HG03469 (cell line): ENCODE measurements around the gene ACSL5.

ENCODE experiments used
- ATAC-seq: cut with Tn5 transposase; IDR thresholded peaks from one replicate; pipeline ENCODE4 v1.9.1; 2021; ENCODE audit warnings: mild to moderate bottlenecking, moderate library complexity, moderate number of reproducible peaks; ENCODE audit not compliant: unreplicated experiment

The ACSL5 gene, protein sequence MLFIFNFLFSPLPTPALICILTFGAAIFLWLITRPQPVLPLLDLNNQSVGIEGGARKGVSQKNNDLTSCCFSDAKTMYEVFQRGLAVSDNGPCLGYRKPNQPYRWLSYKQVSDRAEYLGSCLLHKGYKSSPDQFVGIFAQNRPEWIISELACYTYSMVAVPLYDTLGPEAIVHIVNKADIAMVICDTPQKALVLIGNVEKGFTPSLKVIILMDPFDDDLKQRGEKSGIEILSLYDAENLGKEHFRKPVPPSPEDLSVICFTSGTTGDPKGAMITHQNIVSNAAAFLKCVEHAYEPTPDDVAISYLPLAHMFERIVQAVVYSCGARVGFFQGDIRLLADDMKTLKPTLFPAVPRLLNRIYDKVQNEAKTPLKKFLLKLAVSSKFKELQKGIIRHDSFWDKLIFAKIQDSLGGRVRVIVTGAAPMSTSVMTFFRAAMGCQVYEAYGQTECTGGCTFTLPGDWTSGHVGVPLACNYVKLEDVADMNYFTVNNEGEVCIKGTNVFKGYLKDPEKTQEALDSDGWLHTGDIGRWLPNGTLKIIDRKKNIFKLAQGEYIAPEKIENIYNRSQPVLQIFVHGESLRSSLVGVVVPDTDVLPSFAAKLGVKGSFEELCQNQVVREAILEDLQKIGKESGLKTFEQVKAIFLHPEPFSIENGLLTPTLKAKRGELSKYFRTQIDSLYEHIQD

DNA sequence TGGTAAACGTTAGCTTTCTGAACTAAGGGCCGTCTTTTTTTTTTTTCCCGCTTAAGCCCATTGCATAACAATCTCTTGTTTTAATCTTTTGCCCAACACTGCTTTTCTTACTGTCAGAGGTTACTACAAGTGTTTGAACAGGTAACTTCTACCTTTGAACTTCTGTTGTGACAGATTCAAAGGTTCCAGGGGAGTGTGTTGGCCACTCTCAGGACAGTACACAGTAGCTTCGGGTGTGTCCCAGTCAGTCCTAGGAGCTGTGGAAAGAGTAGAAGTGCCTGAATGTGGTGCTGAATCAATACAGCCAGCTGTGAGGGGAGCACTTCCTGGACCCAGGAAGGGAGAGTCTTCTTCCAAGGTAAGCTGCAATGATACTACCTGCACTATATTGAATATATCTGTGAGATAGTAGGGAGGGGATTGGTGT lies at the start of gene ACSL5:
Gene ACSL5, plus strand, starts transcription at position 205 of the 427 bp plus-strand sequence. CDS start 20,831 bp downstream, outside the sequence.
- no peak for ATAC-seq

DNA sequence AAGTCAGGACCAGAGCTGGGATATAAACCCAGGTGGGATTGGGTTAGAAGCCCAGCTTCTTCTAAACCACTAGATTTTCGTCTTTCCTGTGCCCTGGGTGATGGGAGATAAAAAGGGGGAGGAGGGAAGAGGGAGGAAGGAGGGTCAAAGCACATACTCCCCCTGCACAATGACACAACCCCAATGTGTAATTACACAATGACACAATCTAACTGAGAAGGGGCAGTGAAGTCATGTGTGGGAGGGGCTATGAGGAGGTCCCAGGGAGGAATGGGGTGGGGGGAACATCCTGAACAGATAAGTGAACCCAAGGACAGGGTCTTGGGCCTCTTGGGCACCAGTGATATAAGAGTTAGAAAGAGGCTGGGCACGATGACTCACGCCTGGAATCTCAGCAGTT lies 46.2 kb upstream of the ACSL5 start:
- no peak for ATAC-seq

DNA sequence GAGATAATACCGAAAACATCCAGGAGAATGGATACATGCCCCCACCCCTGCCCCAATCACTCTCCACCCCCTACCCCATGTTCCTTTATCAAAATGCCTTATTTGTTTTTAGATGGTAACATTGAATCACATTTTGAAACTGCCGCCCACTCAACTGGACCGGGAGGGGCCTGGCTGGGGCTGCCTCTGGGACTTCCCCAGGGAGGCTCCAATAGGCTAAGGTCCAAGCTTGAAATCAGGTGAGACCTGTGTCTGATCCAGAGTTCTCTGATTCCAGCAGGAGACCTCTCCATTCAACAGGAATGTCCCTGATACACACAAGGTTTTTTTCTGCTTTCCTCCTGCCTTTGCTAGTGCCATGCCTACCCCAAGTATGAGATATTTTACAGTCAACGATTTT lies 43.8 kb upstream of the ACSL5 start:
- ATAC-seq = no peak

DNA sequence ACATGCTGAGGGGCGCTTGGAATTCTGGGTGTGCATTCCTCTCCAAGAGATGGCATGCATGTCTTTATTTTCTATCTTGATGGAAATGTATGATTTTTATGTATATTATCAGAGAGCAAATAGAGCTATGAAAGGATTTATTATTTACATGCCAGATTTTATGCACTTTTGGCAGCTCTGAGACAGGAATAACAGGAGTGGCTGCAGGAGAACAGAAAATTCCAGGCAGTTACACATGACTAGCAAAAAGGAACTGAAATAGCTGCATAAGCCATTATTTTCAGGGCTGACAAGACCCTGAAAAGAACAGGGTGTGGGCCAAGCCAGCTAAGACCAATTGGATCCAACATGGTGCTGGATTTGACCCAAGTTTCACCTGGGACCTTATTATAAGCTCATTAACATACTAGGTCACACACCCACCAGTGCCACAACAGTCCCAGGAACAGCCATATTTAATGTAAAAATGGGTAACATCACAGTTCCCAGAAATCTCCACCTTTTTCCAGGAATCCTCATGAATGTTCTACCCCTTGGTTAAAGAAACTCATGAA lies 43.2 kb upstream of the ACSL5 start:
- ATAC-seq = no peak

DNA sequence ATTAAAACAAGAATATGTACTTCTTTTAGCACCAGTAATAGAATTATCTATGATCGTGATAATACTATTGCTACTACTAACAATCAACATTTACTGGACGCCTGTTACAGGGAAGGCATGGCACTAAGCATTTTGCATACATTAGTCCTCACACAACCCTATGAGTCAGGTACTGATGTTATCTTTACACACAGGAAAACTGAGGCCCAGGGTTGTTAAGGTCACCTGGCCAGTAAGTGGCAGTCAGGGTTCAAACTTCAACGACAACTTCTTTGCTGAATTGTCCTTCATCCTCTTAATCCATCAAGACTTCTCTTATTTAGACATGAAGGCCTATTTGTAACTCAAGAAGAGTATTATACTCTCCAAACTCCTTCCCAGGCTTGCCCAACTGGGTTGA lies 41.9 kb upstream of the ACSL5 start:
- no peak for ATAC-seq

DNA sequence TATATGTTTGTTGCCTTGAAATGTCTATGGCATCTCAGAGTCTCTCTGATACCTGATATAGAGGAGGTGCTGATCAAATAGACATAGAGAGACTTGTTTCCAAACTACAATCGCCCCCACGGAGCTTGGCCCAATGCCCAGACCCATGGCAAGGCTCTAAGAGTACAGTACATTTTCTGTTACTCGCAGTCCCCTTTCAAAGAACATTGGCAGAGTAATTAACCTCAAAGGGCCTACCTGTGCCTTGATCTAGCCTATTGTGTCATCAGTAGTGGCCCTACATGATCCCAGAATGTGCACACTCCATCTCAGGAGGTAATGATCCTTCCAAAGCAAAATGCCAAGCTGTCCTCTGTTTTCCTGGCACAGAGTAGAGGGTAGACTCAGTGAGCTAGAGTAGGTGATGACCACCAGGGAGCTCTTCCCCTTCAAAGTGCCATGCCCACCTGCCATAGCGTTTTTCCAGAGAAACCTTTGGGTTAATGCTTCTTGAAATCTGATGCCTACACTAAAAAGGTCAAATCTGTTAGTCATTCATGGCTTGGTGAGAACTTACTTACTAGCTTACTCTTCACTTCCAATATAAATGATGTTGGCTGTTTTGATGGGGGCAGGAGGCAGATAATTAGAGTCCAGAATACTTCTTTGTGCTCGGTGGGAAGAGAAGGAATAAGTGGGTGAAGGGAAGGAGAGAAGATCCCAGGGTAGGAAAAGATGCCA lies 41.2 kb upstream of the ACSL5 start:
- ATAC-seq = no peak

DNA sequence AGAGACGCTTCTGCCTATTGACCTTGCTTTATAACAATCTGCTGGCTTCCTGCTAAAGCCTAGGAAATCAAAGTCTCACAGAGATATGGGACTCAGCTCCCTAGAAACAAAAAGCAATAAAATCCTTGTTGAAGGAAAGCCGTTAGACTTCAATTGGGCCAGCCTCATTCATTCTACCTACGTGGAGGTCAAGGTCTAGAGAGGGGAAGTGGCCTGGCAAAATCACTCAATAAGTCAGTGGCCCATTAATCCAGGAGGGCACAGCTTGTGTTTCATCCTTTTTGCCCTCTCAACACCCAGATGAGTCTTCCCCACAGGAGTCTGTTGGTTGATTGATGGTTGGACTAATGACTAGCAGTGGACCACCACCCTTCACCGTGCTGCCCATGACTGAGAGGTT lies 40.5 kb upstream of the ACSL5 start:
- ATAC-seq = no peak

DNA sequence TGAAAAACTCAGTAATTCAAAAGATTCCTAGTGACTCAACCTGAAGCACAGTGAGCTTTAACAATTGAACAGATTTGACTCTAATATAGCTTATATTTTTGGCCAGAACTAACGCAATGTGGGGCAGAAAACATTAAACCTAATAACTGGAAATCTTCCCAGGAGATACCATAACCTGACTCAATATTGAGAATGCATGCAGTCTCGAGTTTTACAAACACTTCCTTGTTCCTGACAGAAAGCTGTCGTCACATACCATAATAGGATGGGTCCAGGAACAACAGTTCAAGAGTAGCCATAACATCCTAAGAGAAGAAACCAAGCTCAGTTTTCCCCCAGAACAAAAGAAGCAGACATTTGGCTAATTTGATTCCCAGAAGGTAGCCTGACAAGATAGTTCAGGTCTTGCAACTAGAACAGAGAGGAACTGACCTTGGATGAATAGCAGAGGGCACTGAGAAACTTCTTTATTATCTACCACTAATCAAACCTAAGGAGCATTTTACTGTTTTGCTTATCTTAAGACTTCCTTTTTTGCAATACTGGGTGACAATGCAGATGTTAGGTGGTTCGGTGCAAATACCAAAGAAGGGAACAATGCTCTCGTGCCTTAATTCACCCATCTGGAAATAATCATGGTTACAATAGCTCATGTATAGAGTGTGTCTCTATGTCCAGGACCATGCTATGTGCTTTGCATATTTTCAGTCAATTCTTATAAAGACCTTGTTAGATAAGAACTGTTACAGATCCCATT lies 38.6 kb upstream of the ACSL5 start:
- ATAC-seq = no peak

DNA sequence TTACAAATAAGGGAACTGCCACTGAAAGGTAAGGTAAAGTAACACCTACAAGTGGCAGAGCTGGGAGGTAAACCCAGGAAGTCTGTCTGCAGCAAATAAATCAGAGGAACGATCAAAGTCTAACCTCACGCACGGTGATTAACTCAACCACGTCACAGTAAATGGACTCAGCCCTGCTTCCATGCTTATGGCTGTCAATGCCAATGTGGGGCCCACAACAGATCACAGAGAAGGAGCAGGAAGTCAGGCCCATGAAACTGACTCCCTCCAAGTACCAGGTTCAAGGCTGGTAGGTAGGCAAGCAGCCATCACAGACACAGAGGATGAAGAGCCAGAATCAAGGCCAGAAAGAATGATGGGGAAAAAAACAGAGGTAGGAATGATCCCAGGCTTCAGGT lies 38.0 kb upstream of the ACSL5 start:
- no peak for ATAC-seq

DNA sequence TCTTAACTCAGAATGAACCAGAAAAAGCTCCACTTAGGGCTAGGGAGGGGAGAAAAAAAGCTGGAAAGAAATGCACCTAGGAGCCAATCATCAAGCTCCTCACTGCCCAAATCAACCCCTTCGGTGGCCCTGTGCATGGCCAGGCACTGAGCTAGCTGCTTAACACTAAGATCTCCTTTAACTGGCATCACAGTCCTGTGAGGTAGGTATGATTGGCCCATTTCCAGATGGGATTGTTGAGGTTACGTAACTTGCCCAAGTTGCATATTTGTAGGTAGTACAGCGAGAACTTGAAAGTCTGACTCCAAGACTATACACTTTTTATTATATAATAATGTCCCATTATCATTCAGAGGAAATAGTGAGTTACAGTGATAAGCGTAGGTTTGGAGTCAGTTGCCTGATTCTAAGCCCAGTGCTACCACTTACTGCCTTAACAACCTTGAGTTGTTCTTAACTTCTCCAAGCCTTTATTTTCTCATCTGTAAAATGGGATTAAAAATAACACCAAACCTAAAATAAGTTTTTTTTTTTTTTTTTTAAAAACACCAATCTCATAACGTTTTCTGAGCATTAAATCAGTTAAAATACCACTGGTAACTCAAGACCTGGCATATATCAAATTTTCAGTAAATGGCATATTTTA lies 37.2 kb upstream of the ACSL5 start:
- ATAC-seq = no peak

DNA sequence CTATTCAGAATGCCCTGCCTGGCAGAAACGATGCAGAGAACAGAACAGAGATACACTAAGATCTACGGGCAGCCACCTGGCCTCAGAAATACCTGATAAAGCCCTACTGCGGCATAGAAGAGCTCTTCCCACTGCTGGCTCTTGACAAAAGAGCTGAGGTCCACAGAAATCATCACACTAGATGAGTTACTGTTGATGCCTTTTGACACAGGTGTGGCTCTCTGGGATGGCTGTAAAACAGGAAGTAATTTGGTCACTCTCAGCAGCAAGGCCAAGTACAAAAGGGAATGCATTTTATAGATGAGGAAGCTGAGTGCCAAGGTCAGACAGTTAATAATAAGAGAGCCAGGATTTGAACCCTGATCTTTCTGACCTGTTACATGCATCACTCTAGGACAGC lies 35.0 kb upstream of the ACSL5 start:
- no peak for ATAC-seq

DNA sequence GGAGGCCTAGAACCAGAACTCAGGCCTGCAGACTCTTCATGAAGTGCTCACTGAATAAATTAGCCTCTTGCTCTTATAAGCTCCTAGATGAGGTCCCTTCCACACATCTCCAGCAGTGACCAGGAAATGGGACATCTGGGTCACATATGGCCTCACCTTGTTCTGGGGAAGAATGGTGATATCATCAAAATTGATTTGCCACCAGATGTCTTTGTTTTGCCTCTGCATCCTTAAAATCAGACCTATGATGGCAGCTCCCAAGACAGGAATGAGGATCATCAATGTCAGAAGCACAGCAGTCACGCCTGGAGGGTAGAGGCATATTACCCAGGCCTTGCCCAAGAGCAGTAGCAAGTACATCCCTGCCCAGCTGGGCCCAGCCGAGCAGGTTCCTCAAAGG lies 33.3 kb upstream of the ACSL5 start:
- ATAC-seq = no peak

DNA sequence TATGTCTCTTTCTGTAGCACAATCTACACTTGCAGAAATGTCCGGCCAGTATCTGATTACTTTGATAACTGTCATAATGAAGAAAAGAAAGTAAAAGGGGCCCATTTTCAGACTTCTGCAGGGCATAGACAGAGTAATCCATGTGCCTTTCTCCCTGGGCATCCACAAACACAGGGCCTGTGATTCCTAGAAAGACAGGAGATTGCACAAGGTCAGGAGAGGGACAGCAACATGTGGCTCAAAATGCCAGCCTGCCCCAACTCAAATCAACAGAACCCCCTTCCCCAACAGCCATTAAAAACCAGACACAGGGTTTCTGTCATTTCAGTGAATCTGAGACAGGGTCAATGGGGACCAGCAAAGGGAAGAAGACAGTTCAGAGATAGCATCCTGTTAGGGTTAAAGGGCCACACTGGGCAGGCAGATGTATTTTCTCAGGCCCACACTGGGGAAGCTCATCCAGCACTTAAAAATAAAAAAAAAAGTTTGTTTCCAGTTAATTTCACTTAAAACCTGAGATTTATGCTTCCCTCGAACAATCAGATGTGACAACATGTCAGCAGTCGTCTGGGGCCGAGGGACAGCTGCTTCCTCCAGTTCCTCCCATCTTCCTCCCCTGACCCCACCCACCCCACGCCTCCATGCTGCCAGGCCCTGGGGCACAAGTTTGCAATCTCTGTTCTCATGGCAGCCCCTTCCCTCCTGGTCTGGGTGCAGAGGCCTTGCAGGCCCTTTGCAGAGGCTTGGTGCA lies 30.7 kb upstream of the ACSL5 start:
- no peak for ATAC-seq

DNA sequence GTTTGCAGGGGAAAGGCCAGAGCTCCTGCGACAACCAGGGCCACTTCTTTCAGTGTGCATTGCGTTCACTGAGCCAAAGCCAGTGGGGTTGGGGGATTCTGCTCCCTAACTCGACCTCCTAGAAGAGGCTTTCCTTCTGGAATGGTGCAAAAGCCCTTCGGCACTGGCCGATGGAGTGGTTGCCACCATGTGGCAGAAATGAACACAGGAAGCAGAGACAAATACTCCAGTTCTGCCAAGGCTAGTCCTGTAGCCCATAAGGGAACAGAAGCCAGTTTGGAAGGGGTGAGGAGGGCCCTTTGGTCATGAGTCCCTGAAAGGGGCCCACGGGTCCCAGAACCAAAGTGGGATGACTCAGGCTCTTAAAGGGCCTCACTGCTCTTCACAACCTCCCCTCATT lies 29.7 kb upstream of the ACSL5 start:
- no peak for ATAC-seq

DNA sequence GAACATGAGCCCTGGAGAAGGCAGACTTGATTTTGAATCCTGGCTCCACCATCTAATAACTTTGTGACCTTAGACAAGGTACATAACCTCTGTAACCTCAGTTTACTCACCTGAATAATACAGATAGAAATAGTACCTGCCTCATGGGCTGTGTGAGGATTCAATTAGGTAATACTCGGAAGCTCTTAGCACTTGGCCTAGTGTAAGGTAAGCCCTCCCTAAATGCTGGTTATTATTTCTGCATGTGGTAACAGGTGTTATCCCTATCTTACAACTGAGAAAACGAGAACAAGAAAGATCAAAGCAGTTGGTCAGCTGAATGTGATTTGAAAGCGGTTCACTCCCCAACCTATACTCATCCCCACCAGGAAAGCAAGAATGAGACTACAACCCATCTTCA lies 28.7 kb upstream of the ACSL5 start:
- ATAC-seq = no peak

DNA sequence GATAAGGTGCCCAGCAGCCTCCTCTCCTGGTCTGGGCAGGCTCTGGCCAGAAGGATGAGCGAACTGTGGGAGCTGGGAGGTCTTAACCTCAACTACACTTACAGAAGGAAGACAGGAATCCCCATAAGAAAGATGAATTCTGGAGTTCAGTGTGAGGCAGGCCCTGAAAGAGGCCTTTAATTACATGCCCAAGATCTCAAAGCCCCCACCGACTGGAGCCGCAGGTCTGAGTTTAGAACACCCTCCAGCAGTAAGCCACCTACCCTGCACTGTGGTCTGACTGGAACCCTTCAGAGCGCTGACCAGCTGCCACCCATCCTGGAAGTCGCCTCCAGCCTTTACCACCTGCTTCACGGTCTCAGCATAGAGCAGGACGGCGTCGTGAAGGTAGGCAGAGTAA lies 28.2 kb upstream of the ACSL5 start:
- ATAC-seq = no peak

DNA sequence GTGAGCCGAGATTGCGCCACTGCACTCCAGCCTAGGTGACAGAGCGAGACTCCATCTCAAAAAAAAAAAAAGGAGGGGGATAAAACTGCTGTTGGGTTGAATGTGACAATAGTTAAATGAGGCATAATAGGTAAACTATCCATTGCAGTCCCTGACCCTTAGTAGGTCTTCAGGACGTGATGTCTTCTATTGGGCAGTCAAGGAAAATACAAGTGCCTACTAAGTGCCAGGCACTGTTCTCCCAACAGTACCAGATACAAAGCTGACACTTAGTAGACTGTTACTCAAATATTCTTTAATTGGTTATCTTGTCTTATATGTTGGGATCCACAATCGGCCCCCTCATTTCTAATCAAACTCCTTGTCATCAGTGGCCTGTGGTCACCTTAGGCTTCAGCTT lies 27.1 kb upstream of the ACSL5 start:
- ATAC-seq = no peak

DNA sequence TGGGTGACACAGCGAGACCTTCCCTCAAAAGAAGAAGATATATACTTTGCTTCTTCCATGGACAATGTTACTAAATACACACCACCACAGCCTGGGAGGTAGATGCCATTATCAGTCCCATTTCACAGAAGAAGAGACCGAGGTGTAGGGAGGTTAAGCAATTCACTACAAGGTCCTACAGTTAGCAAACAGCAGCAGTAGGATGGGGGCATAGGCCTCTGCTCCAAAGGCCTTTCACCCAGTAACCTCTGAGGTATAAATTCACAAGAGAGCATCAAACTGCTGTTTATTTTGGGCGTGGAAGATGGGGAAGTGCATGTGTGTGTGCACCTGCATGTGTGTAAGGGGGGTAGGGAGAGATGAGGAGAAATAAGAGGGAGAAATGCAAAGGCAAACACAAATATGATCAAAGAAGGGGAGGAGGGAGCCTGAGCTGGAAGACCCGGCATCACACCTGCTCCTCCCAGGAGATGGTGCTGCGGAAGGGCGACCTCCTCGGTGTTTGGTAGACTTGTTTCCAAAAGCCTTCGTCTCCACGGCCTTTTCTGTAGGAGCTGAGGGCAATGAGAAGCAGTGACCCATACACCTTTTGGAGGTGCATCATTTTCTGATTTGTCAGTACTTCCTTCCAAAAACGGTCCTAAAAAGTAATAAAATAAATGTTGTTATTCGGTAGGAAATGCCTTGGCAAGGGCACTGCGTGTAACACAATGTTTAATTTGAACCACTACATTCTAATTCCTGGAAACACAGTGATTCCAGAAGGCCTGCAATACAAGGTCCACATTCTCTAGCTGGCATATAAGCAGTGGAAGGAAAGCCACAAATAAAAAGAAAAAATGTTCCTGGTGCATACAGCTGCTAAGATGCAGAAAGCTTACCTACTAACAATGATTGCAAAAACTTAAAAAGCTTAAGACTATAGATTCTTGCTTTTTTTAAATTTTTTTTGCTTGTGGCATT lies 25.9 kb upstream of the ACSL5 start:
- ATAC-seq = no peak
